Stimulated activated CD4-positive, alpha-beta T cell treated with anti-CD3 and anti-CD28 coated beads, TNF-alpha, amount 100 ng/mL, for 24 hours (primary cell): ENCODE measurements around the gene ANKRD36C.
"Not testable (repeated sequence)": the region's sequence is repeated elsewhere in the genome, so short reads cannot be mapped to it uniquely, and the experiment has no call there.

Source experiments
- DNase-seq, 3 experiments: peaks; one replicate each; pipeline ENCODE4 v3.0.0-alpha.2; 2020; ENCODE audit warnings: low read depth in 3 of 3

ANKRD36C gene

GRCh38 chr2:95991351-95992094, at the start of gene ANKRD36C:
Gene ANKRD36C, minus strand, starts transcription at chr2:95991824. Its CDS starts 116 bp downstream, at chr2:95991708.
- DNase-seq: peak in 1 of 3 experiments; percentile 29

DNA sequence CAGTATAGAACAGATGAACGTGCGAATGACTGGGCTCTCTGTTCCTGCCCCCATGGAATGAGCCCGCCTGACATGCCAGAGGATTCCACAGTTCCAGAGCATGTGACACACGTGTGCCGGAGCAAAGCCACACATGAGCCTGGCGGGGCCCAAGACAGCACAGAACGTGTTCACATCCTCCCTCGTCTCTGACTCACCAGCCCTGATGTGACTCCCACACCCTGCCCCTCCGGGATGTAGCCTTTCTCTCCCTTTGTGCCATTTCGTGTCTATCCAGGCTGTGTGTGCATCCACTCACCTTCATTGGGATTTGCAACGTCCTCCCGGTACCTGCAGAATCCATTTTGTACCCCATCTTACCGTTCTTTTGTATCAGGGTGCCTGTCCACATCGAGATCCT, 43.9 kb upstream of the ANKRD36C start:
- not testable (repeated sequence) for DNase-seq

GRCh38 chr2:96034792-96035191, 43.2 kb upstream of the ANKRD36C start, which contains the start of gene GPAT2:
Gene GPAT2, minus strand, starts transcription at chr2:96034916. Its CDS starts 2,557 bp downstream, at chr2:96032359.
- DNase-seq: not testable (repeated sequence)

GRCh38 chr2:96033997-96034396, 42.4 kb upstream of the ANKRD36C start:
- DNase-seq: not testable (repeated sequence)

DNA sequence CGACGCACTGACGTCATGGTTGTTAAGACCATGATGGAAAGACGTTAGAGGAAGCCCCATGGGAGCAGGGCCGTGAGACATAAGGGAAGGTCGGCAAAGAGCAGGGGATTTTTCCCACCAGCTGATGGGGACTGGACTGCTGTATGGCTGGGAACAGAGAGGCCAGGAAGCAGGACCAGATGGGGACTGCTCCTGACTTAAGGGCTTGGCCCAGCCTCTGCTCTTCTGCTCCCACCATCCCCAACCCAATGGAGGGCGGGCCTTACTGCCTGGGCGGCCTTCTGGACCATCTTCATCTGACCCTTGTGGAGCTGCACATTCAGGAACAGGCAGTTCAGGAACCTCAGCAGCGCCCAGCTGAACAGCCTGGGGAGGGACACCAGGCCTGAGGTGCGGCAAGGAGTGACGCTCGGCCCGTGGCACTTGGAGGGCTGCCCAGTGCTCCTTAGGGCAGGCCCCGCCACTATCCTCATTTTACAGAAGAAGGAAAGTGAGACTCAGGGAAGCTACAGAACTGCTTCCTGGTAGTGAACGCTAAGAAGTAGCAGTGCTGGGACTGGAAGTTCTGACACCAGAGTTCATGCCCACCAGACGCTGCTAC, 36.2 kb upstream of the ANKRD36C start:
- DNase-seq: not testable (repeated sequence)

DNA sequence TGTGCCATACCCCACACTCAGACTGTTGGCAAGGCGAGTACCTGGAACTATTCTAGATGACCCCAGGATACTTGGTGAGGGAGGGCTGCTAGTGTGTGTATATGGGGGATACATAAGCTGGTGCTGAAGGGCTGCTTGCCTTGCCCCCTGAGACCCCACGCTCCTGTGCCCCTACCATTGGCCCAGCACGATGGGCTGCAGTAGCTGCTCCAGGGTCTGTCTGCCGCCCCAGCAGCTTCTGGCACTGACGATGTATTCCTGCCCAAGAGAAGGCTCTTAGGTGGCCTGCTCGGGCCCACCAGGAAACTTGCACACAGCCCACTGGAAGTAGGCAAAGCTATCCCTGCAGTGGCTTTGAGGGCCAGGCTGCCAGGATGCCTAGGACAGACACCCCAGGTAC, 34.1 kb upstream of the ANKRD36C start:
- not testable (repeated sequence) for DNase-seq

- no peak for DNase-seq
Observed at GRCh38 chr2:96025194-96025492, 33.5 kb upstream of the ANKRD36C start.

DNA sequence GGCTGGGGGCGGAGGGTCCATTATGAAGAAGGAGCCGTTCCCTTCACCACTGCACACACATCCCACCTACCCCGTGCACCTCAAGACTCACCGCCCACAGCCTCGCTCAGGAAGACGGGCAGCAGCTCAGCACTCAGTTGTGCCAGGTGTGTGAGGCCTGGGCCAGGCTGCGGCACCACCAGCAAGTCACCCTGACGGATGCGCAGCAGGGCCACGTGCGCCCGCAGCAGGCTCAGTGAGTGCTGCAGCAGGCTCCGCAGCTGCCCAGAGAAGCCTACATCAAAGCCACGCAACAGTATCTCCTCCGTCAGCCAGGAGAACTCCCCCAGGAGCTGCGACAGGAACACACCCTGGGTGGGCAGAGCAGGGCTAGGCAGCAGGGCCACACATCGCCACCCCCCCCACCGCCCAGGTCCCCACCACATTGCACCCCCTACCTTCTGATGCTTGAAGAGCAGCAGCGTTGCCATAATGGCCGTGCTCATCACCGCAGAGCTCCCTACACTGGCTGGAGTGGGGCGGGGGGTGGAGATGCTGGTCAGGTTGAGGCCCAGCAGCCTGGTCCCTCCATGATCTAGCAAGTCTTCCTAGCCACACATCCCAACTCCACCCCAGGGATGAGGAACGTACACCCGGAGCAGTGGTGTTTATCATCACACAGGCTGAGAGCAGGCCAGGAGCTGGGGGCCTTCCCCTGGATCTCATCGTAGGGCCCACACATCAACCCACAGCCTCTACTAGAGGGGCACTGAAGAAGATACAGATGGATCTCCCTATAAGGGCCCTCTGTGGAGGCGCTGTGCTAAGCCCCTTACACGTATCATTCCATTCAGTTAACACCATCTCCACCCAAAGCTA, 32.9 kb upstream of the ANKRD36C start:
- no peak for DNase-seq

DNA sequence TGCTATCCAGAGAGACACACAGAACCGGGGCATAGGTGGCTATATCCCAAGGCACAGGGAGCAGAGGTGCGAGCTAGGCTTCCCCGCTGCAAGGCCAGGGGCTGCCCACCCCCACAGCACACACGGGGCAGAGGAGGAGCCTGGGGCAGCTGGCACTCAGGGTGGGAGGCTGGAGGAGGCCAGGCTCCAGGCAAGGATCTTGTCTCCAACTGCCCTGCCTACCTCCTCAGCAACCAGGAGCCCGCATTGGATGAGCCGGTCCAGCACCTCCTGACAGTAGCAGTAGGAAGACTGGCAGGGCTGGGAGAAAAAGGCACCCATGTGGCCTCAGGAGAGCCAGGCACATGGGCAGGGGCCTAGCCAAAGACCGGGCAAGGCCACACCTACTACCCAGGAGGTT, 32.1 kb upstream of the ANKRD36C start:
- DNase-seq: not testable (repeated sequence)

GRCh38 chr2:96022701-96023447, 31.2 kb upstream of the ANKRD36C start:
- DNase-seq: peak; percentile 42 to 68 (median 45)

DNA sequence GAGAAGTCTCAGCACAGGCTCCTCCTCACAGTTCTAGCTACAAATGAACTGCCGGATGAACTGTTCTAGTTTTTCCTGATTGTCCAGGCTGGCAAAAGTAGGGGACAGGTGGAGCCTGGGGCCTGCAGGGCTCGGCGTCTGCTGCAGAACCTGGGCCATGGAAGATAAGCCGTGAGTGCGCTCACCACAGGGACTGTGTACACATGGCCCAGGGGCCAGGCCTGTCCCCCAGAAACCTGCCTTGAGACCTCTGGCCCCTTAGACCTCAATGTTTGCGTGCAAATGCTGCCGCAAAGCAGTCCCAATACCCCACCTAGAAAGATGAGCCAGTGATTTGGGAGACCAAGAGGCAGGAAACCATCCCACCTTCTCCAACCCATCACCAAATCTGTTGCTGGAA, 30.5 kb upstream of the ANKRD36C start:
- DNase-seq: not testable (repeated sequence)

DNA sequence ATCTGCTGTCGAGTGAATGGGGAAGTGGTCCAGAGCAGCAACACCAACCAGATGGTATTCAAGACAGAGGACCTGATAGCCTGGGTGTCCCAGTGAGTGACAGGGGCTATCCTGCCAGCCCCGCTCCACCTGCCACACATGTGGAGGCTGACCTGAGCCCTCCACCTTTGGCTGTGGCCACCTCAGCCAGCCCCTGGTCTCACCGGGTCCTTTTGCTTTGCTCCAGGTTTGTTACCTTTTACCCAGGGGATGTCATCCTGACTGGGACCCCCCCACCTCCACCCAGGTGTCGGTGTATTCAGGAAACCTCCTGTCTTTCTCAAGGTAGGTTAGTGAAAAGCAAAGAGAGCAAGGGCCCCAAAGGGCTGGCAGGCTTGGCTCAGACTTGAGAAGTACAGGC, 29.5 kb upstream of the ANKRD36C start:
- DNase-seq: not testable (repeated sequence)

- DNase-seq: not testable (repeated sequence)
Observed at GRCh38 chr2:96019909-96020590, 28.4 kb upstream of the ANKRD36C start.

DNA sequence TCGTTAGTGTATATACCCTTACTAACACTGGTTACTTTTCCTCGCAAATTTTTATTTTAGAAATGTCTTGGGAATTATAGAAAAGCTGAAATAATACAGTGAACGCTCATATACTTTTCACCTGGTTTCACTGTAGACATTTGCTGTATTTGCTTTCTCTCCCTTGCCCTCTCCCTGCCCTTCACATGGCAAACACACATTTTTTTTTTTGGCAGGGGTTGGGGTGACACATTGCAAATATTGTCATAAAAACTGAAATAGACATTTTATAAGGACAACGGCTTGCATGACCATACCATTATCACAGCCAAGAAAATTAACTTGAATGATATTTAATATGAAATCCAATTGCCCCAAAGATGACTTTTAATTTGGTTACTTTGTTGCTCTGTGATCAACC, 24.7 kb upstream of the ANKRD36C start:
- DNase-seq: not testable (repeated sequence)

GRCh38 chr2:96012792-96013264, 21.2 kb upstream of the ANKRD36C start:
- not testable (repeated sequence) for DNase-seq

GRCh38 chr2:96012086-96012791, 20.6 kb upstream of the ANKRD36C start:
- DNase-seq: not testable (repeated sequence)

- peak in 1 of 3 experiments; percentile 25 for DNase-seq
Observed at GRCh38 chr2:96011129-96011455, 19.5 kb upstream of the ANKRD36C start.

- peak; percentile 90 to 98 (median 94) for DNase-seq
Observed at GRCh38 chr2:96010320-96011128, 18.9 kb upstream of the ANKRD36C start.

DNA sequence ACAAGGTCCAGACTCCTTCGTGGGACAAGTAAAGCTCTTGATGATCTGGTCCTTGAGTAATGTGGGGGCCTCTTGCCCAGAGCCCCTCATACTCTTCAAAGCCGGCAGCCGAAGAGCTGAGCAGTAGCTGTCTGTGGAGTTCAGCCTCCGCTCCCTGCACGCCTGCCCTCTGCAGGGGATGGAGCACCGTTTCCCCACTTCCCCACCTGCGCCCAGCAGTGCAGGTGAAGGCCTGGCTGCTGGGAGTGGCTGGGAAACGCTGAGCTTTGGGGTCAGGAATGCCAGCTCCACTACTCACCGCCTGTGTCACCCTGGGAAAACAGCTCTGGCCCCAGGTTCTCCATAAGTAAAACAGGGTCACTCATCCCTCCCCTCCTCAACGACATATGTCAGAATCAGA, 18.2 kb upstream of the ANKRD36C start:
- not testable (repeated sequence) for DNase-seq
